ENCODE results near the gene AVPR2. TPM values are rescaled to one million over a fixed set of nuclear protein-coding genes. Genes with fewer than 3 reads are reported as not detected.

The AVPR2 gene
- polyA plus RNA-seq, 4 donors: 0.31 to 3.5 TPM; not detected in 2

- FAIRE-seq (no peak), DNase-seq (no peak)
- Histone ChIP-seq H3K4me3 (ENCODE audit: low read depth in 1 of 3, low read length in 3 of 3) (no peak overlapping the region), H3K27ac (ENCODE audit: low read depth in 1 of 3, low read length in 2 of 3) (no peak overlapping the region), H3K27me3 (ENCODE audit: control insufficient read depth in 3 of 3, insufficient read depth in 3 of 3, low read length in 3 of 3) (peaks cover 14 to 38% (median 21%) of the 10 kb centered on the region in 3 donors), H3K9me3 (ENCODE audit: control insufficient read depth in 2 of 2, insufficient read depth in 1 of 2, low read depth in 1 of 2, low read length in 1 of 2) (no peaks in the 10 kb centered on the region), H3K36me3 (ENCODE audit: control insufficient read depth in 3 of 3, insufficient read depth in 2 of 3, low read depth in 1 of 3, low read length in 3 of 3) (no peaks in the 10 kb centered on the region), H3K4me1 (ENCODE audit: control insufficient read depth in 3 of 3, insufficient read depth in 2 of 3, low read depth in 1 of 3, low read length in 2 of 3) (peaks cover 0 to 3% (median 0%) of the 10 kb centered on the region in 3 donors)
- 2 to 26% (median 21%) methylated on average over 5 to 6 of the region's 6 CpGs for WGBS, 3 donors
These were observed 24.0 kb upstream of the AVPR2 start for GRCh38 chrX:153880440-153880815.

- Histone ChIP-seq H3K4me3 (ENCODE audit: low read depth in 1 of 3, low read length in 3 of 3) (no peak overlapping the region), H3K27ac (ENCODE audit: low read depth in 1 of 3, low read length in 2 of 3) (no peak overlapping the region), H3K36me3 (ENCODE audit: control insufficient read depth in 3 of 3, insufficient read depth in 2 of 3, low read depth in 1 of 3, low read length in 3 of 3) (no peaks in the 10 kb centered on the region), H3K4me1 (ENCODE audit: control insufficient read depth in 3 of 3, insufficient read depth in 2 of 3, low read depth in 1 of 3, low read length in 2 of 3) (peaks cover 0 to 3% (median 0%) of the 10 kb centered on the region in 3 donors), H3K27me3 (ENCODE audit: control insufficient read depth in 3 of 3, insufficient read depth in 3 of 3, low read length in 3 of 3) (peaks cover 17 to 42% (median 22%) of the 10 kb centered on the region in 3 donors), H3K9me3 (ENCODE audit: control insufficient read depth in 2 of 2, insufficient read depth in 1 of 2, low read depth in 1 of 2, low read length in 1 of 2) (no peaks in the 10 kb centered on the region)
- FAIRE-seq (no peak), DNase-seq (no peak)
- 65 to 73% (median 69%) methylated on average over 6 to 7 of the region's 7 CpGs for WGBS, 3 donors
These were observed 23.2 kb upstream of the AVPR2 start for GRCh38 chrX:153881281-153881680.

- Histone ChIP-seq H3K9me3 (ENCODE audit: control insufficient read depth in 2 of 2, insufficient read depth in 1 of 2, low read depth in 1 of 2, low read length in 1 of 2) (no peaks in the 10 kb centered on the region), H3K27ac (ENCODE audit: low read depth in 1 of 3, low read length in 2 of 3) (no peak overlapping the region), H3K36me3 (ENCODE audit: control insufficient read depth in 3 of 3, insufficient read depth in 2 of 3, low read depth in 1 of 3, low read length in 3 of 3) (no peaks in the 10 kb centered on the region), H3K4me3 (ENCODE audit: low read depth in 1 of 3, low read length in 3 of 3) (no peak overlapping the region), H3K27me3 (ENCODE audit: control insufficient read depth in 3 of 3, insufficient read depth in 3 of 3, low read length in 3 of 3) (peaks cover 18 to 50% (median 24%) of the 10 kb centered on the region in 3 donors), H3K4me1 (ENCODE audit: control insufficient read depth in 3 of 3, insufficient read depth in 2 of 3, low read depth in 1 of 3, low read length in 2 of 3) (peaks cover 0 to 3% (median 0%) of the 10 kb centered on the region in 3 donors)
- FAIRE-seq: no peak
- DNase-seq: peak in 1 of 2 donors; percentile 44
- WGBS, 3 donors: 13 to 37% (median 25%) methylated on average over 7 to 8 of the region's 8 CpGs
These were observed 22.4 kb upstream of the AVPR2 start for GRCh38 chrX:153882086-153882498.

- Histone ChIP-seq H3K27ac (ENCODE audit: low read depth in 1 of 3, low read length in 2 of 3) (no peak overlapping the region), H3K27me3 (ENCODE audit: control insufficient read depth in 3 of 3, insufficient read depth in 3 of 3, low read length in 3 of 3) (peaks cover 18 to 53% (median 24%) of the 10 kb centered on the region in 3 donors), H3K4me1 (ENCODE audit: control insufficient read depth in 3 of 3, insufficient read depth in 2 of 3, low read depth in 1 of 3, low read length in 2 of 3) (peaks cover 0 to 3% (median 0%) of the 10 kb centered on the region in 3 donors), H3K9me3 (ENCODE audit: control insufficient read depth in 2 of 2, insufficient read depth in 1 of 2, low read depth in 1 of 2, low read length in 1 of 2) (no peaks in the 10 kb centered on the region), H3K4me3 (ENCODE audit: low read depth in 1 of 3, low read length in 3 of 3) (no peak overlapping the region), H3K36me3 (ENCODE audit: control insufficient read depth in 3 of 3, insufficient read depth in 2 of 3, low read depth in 1 of 3, low read length in 3 of 3) (no peaks in the 10 kb centered on the region)
- FAIRE-seq (no peak), DNase-seq (no peak)
- 16 to 44% (median 41%) methylated on average over 6 to 7 of the region's 7 CpGs for WGBS, 3 donors
These were observed 21.9 kb upstream of the AVPR2 start for GRCh38 chrX:153882557-153882956.

GRCh38 chrX:153883163-153883843, 21.2 kb upstream of the AVPR2 start:
- H3K27me3 ChIP-seq (ENCODE audit: control insufficient read depth in 3 of 3, insufficient read depth in 3 of 3, low read length in 3 of 3): peaks cover 16 to 56% (median 24%) of the 10 kb centered on the region in 3 donors
- no peak for DNase-seq
- H3K4me3 ChIP-seq (ENCODE audit: low read depth in 1 of 3, low read length in 3 of 3): no peak overlapping the region
- no peaks in the 10 kb centered on the region for H3K9me3 ChIP-seq (ENCODE audit: control insufficient read depth in 2 of 2, insufficient read depth in 1 of 2, low read depth in 1 of 2, low read length in 1 of 2)
- H3K36me3 ChIP-seq (ENCODE audit: control insufficient read depth in 3 of 3, insufficient read depth in 2 of 3, low read depth in 1 of 3, low read length in 3 of 3): no peaks in the 10 kb centered on the region
- no peak for FAIRE-seq
- WGBS, 3 donors: 27 to 58% (median 51%) methylated on average over 5 to 13 of the region's 13 CpGs
- peaks cover 0 to 3% (median 0%) of the 10 kb centered on the region in 3 donors for H3K4me1 ChIP-seq (ENCODE audit: control insufficient read depth in 3 of 3, insufficient read depth in 2 of 3, low read depth in 1 of 3, low read length in 2 of 3)
- no peak overlapping the region for H3K27ac ChIP-seq (ENCODE audit: low read depth in 1 of 3, low read length in 2 of 3)

- Histone ChIP-seq H3K36me3 (ENCODE audit: control insufficient read depth in 3 of 3, insufficient read depth in 2 of 3, low read depth in 1 of 3, low read length in 3 of 3) (no peaks in the 10 kb centered on the region), H3K9me3 (ENCODE audit: control insufficient read depth in 2 of 2, insufficient read depth in 1 of 2, low read depth in 1 of 2, low read length in 1 of 2) (no peaks in the 10 kb centered on the region), H3K4me1 (ENCODE audit: control insufficient read depth in 3 of 3, insufficient read depth in 2 of 3, low read depth in 1 of 3, low read length in 2 of 3) (peaks cover 0 to 3% (median 0%) of the 10 kb centered on the region in 3 donors), H3K27ac (ENCODE audit: low read depth in 1 of 3, low read length in 2 of 3) (no peak overlapping the region), H3K27me3 (ENCODE audit: control insufficient read depth in 3 of 3, insufficient read depth in 3 of 3, low read length in 3 of 3) (peaks cover 16 to 48% (median 24%) of the 10 kb centered on the region in 3 donors), H3K4me3 (ENCODE audit: low read depth in 1 of 3, low read length in 3 of 3) (no peak overlapping the region)
- no peak for FAIRE-seq
- 51 to 59% (median 53%) methylated on average over 13 of the region's 13 CpGs for WGBS, 3 donors
- DNase-seq: no peak
These were observed 20.3 kb upstream of the AVPR2 start for GRCh38 chrX:153884136-153884535.

GRCh38 chrX:153884590-153884989, 19.9 kb upstream of the AVPR2 start:
- no peak overlapping the region for H3K4me3 ChIP-seq (ENCODE audit: low read depth in 1 of 3, low read length in 3 of 3)
- no peak for FAIRE-seq
- H3K36me3 ChIP-seq (ENCODE audit: control insufficient read depth in 3 of 3, insufficient read depth in 2 of 3, low read depth in 1 of 3, low read length in 3 of 3): no peaks in the 10 kb centered on the region
- H3K27ac ChIP-seq (ENCODE audit: low read depth in 1 of 3, low read length in 2 of 3): no peak overlapping the region
- WGBS, 3 donors: 43 to 53% (median 47%) methylated on average over 4 to 6 of the region's 6 CpGs
- H3K4me1 ChIP-seq (ENCODE audit: control insufficient read depth in 3 of 3, insufficient read depth in 2 of 3, low read depth in 1 of 3, low read length in 2 of 3): peaks cover 0 to 3% (median 0%) of the 10 kb centered on the region in 3 donors
- H3K9me3 ChIP-seq (ENCODE audit: control insufficient read depth in 2 of 2, insufficient read depth in 1 of 2, low read depth in 1 of 2, low read length in 1 of 2): no peaks in the 10 kb centered on the region
- no peak for DNase-seq
- peaks cover 16 to 48% (median 24%) of the 10 kb centered on the region in 3 donors for H3K27me3 ChIP-seq (ENCODE audit: control insufficient read depth in 3 of 3, insufficient read depth in 3 of 3, low read length in 3 of 3)

- H3K4me3 ChIP-seq (ENCODE audit: low read depth in 1 of 3, low read length in 3 of 3): peak overlapping the region in 1 of 3 donors; percentile 15
- no peaks in the 10 kb centered on the region for H3K9me3 ChIP-seq (ENCODE audit: control insufficient read depth in 2 of 2, insufficient read depth in 1 of 2, low read depth in 1 of 2, low read length in 1 of 2)
- H3K36me3 ChIP-seq (ENCODE audit: control insufficient read depth in 3 of 3, insufficient read depth in 2 of 3, low read depth in 1 of 3, low read length in 3 of 3): no peaks in the 10 kb centered on the region
- peaks cover 0 to 3% (median 0%) of the 10 kb centered on the region in 3 donors for H3K4me1 ChIP-seq (ENCODE audit: control insufficient read depth in 3 of 3, insufficient read depth in 2 of 3, low read depth in 1 of 3, low read length in 2 of 3)
- peaks cover 16 to 48% (median 21%) of the 10 kb centered on the region in 3 donors for H3K27me3 ChIP-seq (ENCODE audit: control insufficient read depth in 3 of 3, insufficient read depth in 3 of 3, low read length in 3 of 3)
- no peak for DNase-seq
- WGBS, 3 donors: 3 to 27% (median 5%) methylated on average over 7 to 32 of the region's 32 CpGs
- no peak overlapping the region for H3K27ac ChIP-seq (ENCODE audit: low read depth in 1 of 3, low read length in 2 of 3)
- FAIRE-seq: no peak
These were observed 19.2 kb upstream of the AVPR2 start for GRCh38 chrX:153885208-153885787.
